HCT116 (cell line): ENCODE data around the gene AGAP1. TPM values are rescaled to one million over a fixed set of nuclear protein-coding genes. Genes with fewer than 3 reads are reported as not detected.

Experiments
- ATAC-seq: fragments of 200-7000 bp; cut with Tn5 transposase; 2 replicates; pipeline ENCODE4 v1.9.1; 2020; ENCODE audit warnings: mild to moderate bottlenecking, moderate library complexity
- BruUV-seq: library from RNA; stranded (reverse); fragments of 400-500 nt; replicated peaks from 2 replicates; lab custom pipeline; 2021; lab: Mats Ljungman, UMichigan
- CTCF ChIA-PET: fragments of 300-600 bp; sonication (Branson Sonifier 250); formaldehyde crosslinking; loops from one replicate; lab custom pipeline; 2021; ENCODE audit warnings: antibody characterized with exemption; lab: Charles Lee
- POLR2A ChIA-PET: fragments of 300-600, 350-600 bp; sonication (Branson Sonifier 250); formaldehyde crosslinking; loops from one replicate; lab custom pipeline; 2021; ENCODE audit warnings: antibody characterized with exemption; lab: Charles Lee
- RAD21 ChIA-PET, 2 experiments: fragments of 300-600 bp; sonication (Branson Sonifier 250); formaldehyde crosslinking; loops; one replicate each; lab custom pipeline; 2023; ENCODE audit warnings: low total read pairs in 2 of 2; ENCODE audit not compliant: uncharacterized antibody in 2 of 2, unreplicated experiment in 2 of 2, low non-redundant PET in 1 of 2; lab: Charles Lee
- DNase-seq: peaks from one replicate; pipeline ENCODE4 v3.0.0-alpha.2; 2010; ENCODE audit warnings: low read depth, low spot score
- H2AFZ ChIP-seq: fragments of 200-600 bp; shearing (Covaris generic), sonication (generic); 2 replicates; pipeline ENCODE4 v1.6.1; 2017; ENCODE audit warnings: low read depth, mixed run types, mixed read lengths, antibody characterized with exemption, low read length; ENCODE audit not compliant: poor library complexity, severe bottlenecking
- H3K27ac ChIP-seq: 2 replicates; pipeline ENCODE4 v1.5.1; 2012; ENCODE audit warnings: low read depth, low read length
- H3K27me3 ChIP-seq: fragments of 200-600 bp; sonication (generic); 2 replicates; pipeline ENCODE4 v1.6.1; 2016; ENCODE audit warnings: mixed run types, low read length, mixed read lengths; ENCODE audit not compliant: insufficient read depth
- H3K36me3 ChIP-seq, 2 experiments: fragments of 200-500 bp in 1 of 2; fragments of 200-600 bp in 1 of 2; sonication (Bioruptor generic) in 1 of 2; sonication (generic) in 1 of 2; 2 replicates each; pipeline versions ENCODE4 v1.5.1 to v1.6.1; 2014 to 2016; ENCODE audit warnings: low read length in 2 of 2, inconsistent platforms in 1 of 2, mixed read lengths in 1 of 2, mixed run types in 1 of 2; ENCODE audit not compliant: insufficient read depth in 2 of 2, control insufficient read depth in 1 of 2
- H3K4me1 ChIP-seq, 2 experiments: fragments of 200-600 bp in 1 of 2; sonication (generic) in 1 of 2; 2 replicates each; pipeline versions ENCODE4 v1.5.1 to v1.6.1; 2012 to 2017; ENCODE audit warnings: low read length in 2 of 2, inconsistent platforms in 1 of 2, mild to moderate bottlenecking in 1 of 2, mixed read lengths in 1 of 2, mixed run types in 1 of 2, moderate library complexity in 1 of 2; ENCODE audit not compliant: insufficient read depth in 2 of 2, control insufficient read depth in 1 of 2
- H3K4me2 ChIP-seq: fragments of 200-600 bp; sonication (generic); 2 replicates; pipeline ENCODE4 v1.6.1; 2017; ENCODE audit warnings: mixed run types, low read length, mixed read lengths
- H3K4me3 ChIP-seq, 2 experiments: fragments of 200-600 bp in 1 of 2; sonication (generic) in 1 of 2; replicated peaks in 1 of 2; 2 replicates each; pipeline ENCODE4 v1.5.1; 2011 to 2016; ENCODE audit warnings: low read length in 2 of 2, control low read depth in 1 of 2, low read depth in 1 of 2, mild to moderate bottlenecking in 1 of 2, mixed read lengths in 1 of 2, mixed run types in 1 of 2
- H3K79me2 ChIP-seq: fragments of 200-600 bp; sonication (generic); 2 replicates; pipeline ENCODE4 v1.6.1; 2017; ENCODE audit warnings: mild to moderate bottlenecking, mixed run types, low read length, moderate library complexity, mixed read lengths; ENCODE audit not compliant: insufficient read depth
- H3K9ac ChIP-seq: fragments of 200-600 bp; sonication (generic); 2 replicates; pipeline ENCODE4 v1.6.1; 2016; ENCODE audit warnings: low read length, mixed read lengths
- H3K9me2 ChIP-seq: fragments of 200-600 bp; sonication (generic), shearing (Covaris generic); 2 replicates; pipeline ENCODE4 v1.6.1; 2017; ENCODE audit warnings: mixed run types, mild to moderate bottlenecking, moderate library complexity; ENCODE audit not compliant: insufficient read depth
- H3K9me3 ChIP-seq, 2 experiments: fragments of 200-500 bp in 1 of 2; fragments of 200-600 bp in 1 of 2; sonication (Bioruptor generic) in 1 of 2; sonication (generic) in 1 of 2; 2 replicates each; pipeline ENCODE4 v1.6.1; 2014 to 2017; ENCODE audit warnings: low read length in 2 of 2, mixed read lengths in 2 of 2, inconsistent platforms in 1 of 2, low read depth in 1 of 2, mild to moderate bottlenecking in 1 of 2, mixed run types in 1 of 2, moderate library complexity in 1 of 2; ENCODE audit not compliant: control insufficient read depth in 1 of 2, insufficient read depth in 1 of 2
- H4K20me1 ChIP-seq: fragments of 200-600 bp; sonication (generic), shearing (Covaris generic); 2 replicates; pipeline ENCODE4 v1.6.1; 2017; ENCODE audit warnings: mixed run types, mild to moderate bottlenecking, moderate library complexity; ENCODE audit not compliant: insufficient read depth
- CBX3 ChIP-seq: IDR thresholded peaks from 2 replicates; pipeline ENCODE4 v1.6.1; 2012; ENCODE audit warnings: low read depth
- CEBPB ChIP-seq: IDR thresholded peaks from 2 replicates; pipeline ENCODE4 v1.6.1; 2012; ENCODE audit warnings: low read depth
- EZH2phosphoT487 ChIP-seq: fragments of 200-600 bp; IDR thresholded peaks from 2 replicates; pipeline ENCODE4 v1.6.1; 2018; ENCODE audit warnings: antibody characterized with exemption, borderline replicate concordance
- REST ChIP-seq: IDR thresholded peaks from 2 replicates; pipeline ENCODE4 v1.6.1; 2012; ENCODE audit warnings: low read depth
- SP1 ChIP-seq: IDR thresholded peaks from 2 replicates; pipeline ENCODE4 v1.6.1; 2012; ENCODE audit warnings: low read depth
- YY1 ChIP-seq: IDR thresholded peaks from 2 replicates; pipeline ENCODE4 v1.6.1; 2011; ENCODE audit warnings: low read length, low read depth, moderate library complexity, mild to moderate bottlenecking; ENCODE audit not compliant: insufficient replicate concordance; ENCODE audit errors: extremely low read depth
- ZFX ChIP-seq: fragments of 450-650 bp; IDR thresholded peaks from 2 replicates; pipeline ENCODE4 v1.6.1; 2017
- intact Hi-C: fragments of 100-400 bp; cut with micrococcal nuclease; formaldehyde crosslinking; loops from 2 replicates; pipeline ENCODE4 v1.10.0; 2022
- total RNA-seq: library from RNA; stranded (reverse); gene quantifications from one replicate; pipeline ENCODE4 v1.2.1, GENCODE V29; 2021; ENCODE audit not compliant: unreplicated experiment
- TF ChIP-seq, protein P1 (sequence below): IDR thresholded peaks from 2 replicates; pipeline ENCODE4 v1.6.1; 2011; ENCODE audit warnings: mild to moderate bottlenecking, low read length, moderate library complexity; ENCODE audit not compliant: insufficient replicate concordance; ENCODE audit errors: extremely low read depth

The AGAP1 gene
- total RNA-seq, 1 experiment from 2014 or later, result 43.8 TPM

- Histone ChIP-seq H3K27ac (no peak overlapping the region), H3K4me1 (peaks cover 6 to 9% of the 10 kb centered on the region in 2 experiments), H4K20me1 (no peaks in the 10 kb centered on the region), H3K36me3 (no peaks in the 10 kb centered on the region)
- no peak for ATAC-seq
- POLR2A ChIA-PET, result no interaction called here
- intact Hi-C loops, result no loop called here
- BruUV-seq, result no TSS peak
- TF ChIP-seq YY1, result no peak
- no peak for TF ChIP-seq EZH2phosphoT487
- TF ChIP-seq ZFX, result no peak
- TF ChIP-seq, protein P1, sequence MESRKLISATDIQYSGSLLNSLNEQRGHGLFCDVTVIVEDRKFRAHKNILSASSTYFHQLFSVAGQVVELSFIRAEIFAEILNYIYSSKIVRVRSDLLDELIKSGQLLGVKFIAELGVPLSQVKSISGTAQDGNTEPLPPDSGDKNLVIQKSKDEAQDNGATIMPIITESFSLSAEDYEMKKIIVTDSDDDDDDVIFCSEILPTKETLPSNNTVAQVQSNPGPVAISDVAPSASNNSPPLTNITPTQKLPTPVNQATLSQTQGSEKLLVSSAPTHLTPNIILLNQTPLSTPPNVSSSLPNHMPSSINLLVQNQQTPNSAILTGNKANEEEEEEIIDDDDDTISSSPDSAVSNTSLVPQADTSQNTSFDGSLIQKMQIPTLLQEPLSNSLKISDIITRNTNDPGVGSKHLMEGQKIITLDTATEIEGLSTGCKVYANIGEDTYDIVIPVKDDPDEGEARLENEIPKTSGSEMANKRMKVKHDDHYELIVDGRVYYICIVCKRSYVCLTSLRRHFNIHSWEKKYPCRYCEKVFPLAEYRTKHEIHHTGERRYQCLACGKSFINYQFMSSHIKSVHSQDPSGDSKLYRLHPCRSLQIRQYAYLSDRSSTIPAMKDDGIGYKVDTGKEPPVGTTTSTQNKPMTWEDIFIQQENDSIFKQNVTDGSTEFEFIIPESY, result no peak
- no peak for TF ChIP-seq REST
- no peak for TF ChIP-seq SP1
- TF ChIP-seq CBX3, result no peak
- TF ChIP-seq CEBPB, result no peak
- TF ChIP-seq, all 23 proteins: peak for 0
- no peak overlapping the region for H3K4me2 ChIP-seq
- no peaks in the 10 kb centered on the region for H3K9me2 ChIP-seq
- DNase-seq, result no peak
- no peak overlapping the region for H2AFZ ChIP-seq
- H3K27me3 ChIP-seq, result 0 out of 2 replicates have a peak, but pooled peaks cover 10% of the 10 kb centered on the region
- no peak overlapping the region for H3K9ac ChIP-seq
- H3K4me3 ChIP-seq, result no peak overlapping the region
- RAD21 ChIA-PET, result no interaction called here
- no peaks in the 10 kb centered on the region for H3K9me3 ChIP-seq
- H3K79me2 ChIP-seq, result no peaks in the 10 kb centered on the region
- CTCF ChIA-PET, result no interaction called here
Measured at GRCh38 chr2:235463893-235464292, 29.9 kb upstream of the AGAP1 start.
